Glutamatergic neuron (in vitro differentiated cells): Measurements from ENCODE around the gene PKN1. TPM values are rescaled to one million over a fixed set of nuclear protein-coding genes. Genes with fewer than 3 reads are reported as not detected.

ENCODE experiments used
- DNase-seq: peaks from one replicate; pipeline ENCODE4 v3.0.0; 2022
- H3K27ac Mint-ChIP-seq: one replicate; pipeline ENCODE4 v1.8.0; 2020; ENCODE audit warnings: mild to moderate bottlenecking, mixed read lengths, inconsistent platforms; ENCODE audit not compliant: unreplicated experiment
- H3K27me3 Mint-ChIP-seq: one replicate; pipeline ENCODE4 v1.8.0; 2020; ENCODE audit warnings: mild to moderate bottlenecking, moderate library complexity, mixed read lengths, inconsistent platforms; ENCODE audit not compliant: unreplicated experiment
- H3K36me3 Mint-ChIP-seq: one replicate; pipeline ENCODE4 v1.8.0; 2020; ENCODE audit warnings: mild to moderate bottlenecking, mixed read lengths, inconsistent platforms; ENCODE audit not compliant: unreplicated experiment
- H3K4me1 Mint-ChIP-seq: one replicate; pipeline ENCODE4 v1.8.0; 2020; ENCODE audit warnings: mild to moderate bottlenecking, low read depth, mixed read lengths, inconsistent platforms; ENCODE audit not compliant: unreplicated experiment
- H3K4me3 Mint-ChIP-seq: one replicate; pipeline ENCODE4 v1.8.0; 2020; ENCODE audit warnings: mild to moderate bottlenecking, mixed read lengths, inconsistent platforms; ENCODE audit not compliant: unreplicated experiment
- H3K9me3 Mint-ChIP-seq: one replicate; pipeline ENCODE4 v1.8.0; 2020; ENCODE audit warnings: mild to moderate bottlenecking, moderate library complexity, mixed read lengths, inconsistent platforms; ENCODE audit not compliant: unreplicated experiment
- total RNA-seq: library from RNA; stranded (reverse); fragmentation: NEBNext Ultra II Directional; extraction: Animal tissue kit (Norgen Biotek cat#: 25700); gene quantifications from one replicate; pipeline ENCODE4 v1.2.1, GENCODE V29; 2021; ENCODE audit not compliant: unreplicated experiment
- TF ChIP-seq, protein P1 (sequence below): fragments of 200-600 bp; sonication (generic); IDR thresholded peaks from one replicate; pipeline ENCODE4 v1.5.0; 2021; ENCODE audit not compliant: partially characterized antibody, unreplicated experiment

Gene PKN1
- total RNA-seq, 1 donor from 2014 or later = 117 TPM

- Mint-ChIP-seq H3K4me1 (peaks cover 11% of the 10 kb centered on the region), H3K36me3 (no peaks in the 10 kb centered on the region), H3K27me3 (peaks cover 6% of the 10 kb centered on the region), H3K4me3 (peak overlapping the region; percentile 30), H3K9me3 (peaks cover 14% of the 10 kb centered on the region), H3K27ac (peak overlapping the region; percentile 43)
- no peak for DNase-seq
- TF ChIP-seq, protein P1, sequence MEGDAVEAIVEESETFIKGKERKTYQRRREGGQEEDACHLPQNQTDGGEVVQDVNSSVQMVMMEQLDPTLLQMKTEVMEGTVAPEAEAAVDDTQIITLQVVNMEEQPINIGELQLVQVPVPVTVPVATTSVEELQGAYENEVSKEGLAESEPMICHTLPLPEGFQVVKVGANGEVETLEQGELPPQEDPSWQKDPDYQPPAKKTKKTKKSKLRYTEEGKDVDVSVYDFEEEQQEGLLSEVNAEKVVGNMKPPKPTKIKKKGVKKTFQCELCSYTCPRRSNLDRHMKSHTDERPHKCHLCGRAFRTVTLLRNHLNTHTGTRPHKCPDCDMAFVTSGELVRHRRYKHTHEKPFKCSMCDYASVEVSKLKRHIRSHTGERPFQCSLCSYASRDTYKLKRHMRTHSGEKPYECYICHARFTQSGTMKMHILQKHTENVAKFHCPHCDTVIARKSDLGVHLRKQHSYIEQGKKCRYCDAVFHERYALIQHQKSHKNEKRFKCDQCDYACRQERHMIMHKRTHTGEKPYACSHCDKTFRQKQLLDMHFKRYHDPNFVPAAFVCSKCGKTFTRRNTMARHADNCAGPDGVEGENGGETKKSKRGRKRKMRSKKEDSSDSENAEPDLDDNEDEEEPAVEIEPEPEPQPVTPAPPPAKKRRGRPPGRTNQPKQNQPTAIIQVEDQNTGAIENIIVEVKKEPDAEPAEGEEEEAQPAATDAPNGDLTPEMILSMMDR = no peak
Measured at GRCh38 chr19:14440049-14440448, 6.9 kb downstream of the PKN1 start.

DNA sequence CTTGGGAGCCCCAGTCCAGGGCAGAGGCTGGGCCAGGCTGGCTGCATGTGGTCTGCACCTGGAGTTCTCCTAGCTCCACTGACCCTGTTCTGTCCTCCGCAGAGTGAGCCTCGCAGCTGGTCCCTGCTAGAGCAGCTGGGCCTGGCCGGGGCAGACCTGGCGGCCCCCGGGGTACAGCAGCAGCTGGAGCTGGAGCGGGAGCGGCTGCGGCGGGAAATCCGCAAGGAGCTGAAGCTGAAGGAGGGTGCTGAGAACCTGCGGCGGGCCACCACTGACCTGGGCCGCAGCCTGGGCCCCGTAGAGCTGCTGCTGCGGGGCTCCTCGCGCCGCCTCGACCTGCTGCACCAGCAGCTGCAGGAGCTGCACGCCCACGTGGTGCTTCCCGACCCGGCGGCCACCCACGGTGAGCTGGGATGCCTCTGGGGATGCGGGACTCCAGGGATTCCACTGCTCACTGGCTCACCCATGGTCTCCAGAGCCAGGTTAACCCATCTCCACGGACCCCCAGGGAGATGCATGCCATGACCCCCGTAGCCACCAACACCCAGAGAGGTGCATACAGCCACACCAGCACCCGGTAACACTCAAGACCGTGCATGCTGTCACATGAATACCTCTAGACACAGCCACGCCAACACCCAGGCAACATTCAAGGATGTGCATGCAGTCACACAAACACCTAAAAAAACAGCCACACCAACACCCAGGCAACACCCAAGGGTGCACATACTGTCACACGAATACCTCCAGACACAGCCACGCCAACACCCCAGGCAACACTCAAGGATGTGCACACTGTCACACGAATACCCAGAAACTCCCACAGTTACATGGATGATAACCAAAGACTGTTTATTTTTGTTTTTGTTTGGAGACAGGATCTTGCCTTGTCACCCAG, 8.2 kb downstream of the PKN1 start:
- Mint-ChIP-seq H3K4me1 (peaks cover 11% of the 10 kb centered on the region), H3K27ac (peak overlapping the region; percentile 26), H3K9me3 (peaks cover 12% of the 10 kb centered on the region), H3K27me3 (peaks cover 6% of the 10 kb centered on the region), H3K4me3 (no peak overlapping the region), H3K36me3 (no peaks in the 10 kb centered on the region)
- peak; percentile 65 for DNase-seq
- TF ChIP-seq, protein P1 = no peak

DNA sequence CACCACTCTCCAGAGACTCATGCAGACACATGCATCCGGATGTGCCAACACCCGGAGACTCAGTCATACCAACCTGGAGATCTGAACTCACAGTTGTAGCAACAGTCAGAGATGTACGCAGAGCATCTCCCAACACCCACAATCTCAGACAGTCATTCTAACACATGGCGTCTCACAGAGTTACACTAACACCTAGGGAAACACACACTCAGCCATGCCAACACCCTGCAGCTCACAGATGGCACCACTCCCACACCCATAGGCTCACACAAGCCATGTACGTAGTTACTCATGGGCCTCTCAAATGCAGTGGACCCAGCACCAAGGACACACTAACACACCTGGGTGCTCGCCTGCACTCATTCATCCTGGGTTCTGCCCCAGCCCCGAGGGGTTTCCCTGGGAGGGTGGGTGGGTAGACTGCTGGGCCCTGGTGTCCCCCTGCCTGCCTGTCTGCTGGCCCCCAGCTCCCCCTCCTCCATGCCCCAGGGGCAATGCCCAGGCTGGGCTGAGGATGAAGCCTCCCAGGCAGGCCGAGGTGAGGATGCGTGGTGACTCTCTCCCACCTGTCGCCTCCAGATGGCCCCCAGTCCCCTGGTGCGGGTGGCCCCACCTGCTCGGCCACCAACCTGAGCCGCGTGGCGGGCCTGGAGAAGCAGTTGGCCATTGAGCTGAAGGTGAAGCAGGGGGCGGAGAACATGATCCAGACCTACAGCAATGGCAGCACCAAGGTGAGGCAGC, 10.0 kb downstream of the PKN1 start:
- Mint-ChIP-seq H3K9me3 (peaks cover 12% of the 10 kb centered on the region), H3K36me3 (no peaks in the 10 kb centered on the region), H3K27ac (no peak overlapping the region), H3K27me3 (peaks cover 6% of the 10 kb centered on the region), H3K4me1 (peaks cover 11% of the 10 kb centered on the region), H3K4me3 (no peak overlapping the region)
- TF ChIP-seq, protein P1 = no peak
- DNase-seq = no peak

DNA sequence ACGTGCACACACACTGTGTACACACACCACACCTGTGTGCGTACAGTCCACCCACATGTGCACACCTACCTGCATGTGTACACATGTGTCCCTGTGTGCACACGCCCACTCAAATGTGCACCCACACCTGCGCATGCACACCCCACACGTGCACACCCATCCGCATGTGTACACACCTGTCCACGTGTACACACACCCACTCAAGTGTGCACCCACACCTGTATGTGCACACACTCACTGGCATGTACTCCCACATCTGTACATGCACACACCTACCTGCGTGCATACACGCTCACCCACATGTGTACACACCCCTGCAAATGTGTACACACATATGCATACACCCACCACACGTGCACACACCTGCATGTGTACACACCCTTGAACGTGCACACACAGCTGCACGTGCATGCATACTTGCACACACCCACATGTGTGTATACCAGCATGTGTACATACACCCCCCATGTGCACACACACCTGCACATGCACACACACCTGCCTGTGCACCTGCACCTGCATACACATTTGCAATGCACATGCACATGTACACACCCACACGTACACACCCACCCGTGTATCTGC, 10.6 kb downstream of the PKN1 start:
- Mint-ChIP-seq H3K9me3 (peaks cover 14% of the 10 kb centered on the region), H3K4me3 (no peak overlapping the region), H3K36me3 (peaks cover 4% of the 10 kb centered on the region), H3K27me3 (peaks cover 6% of the 10 kb centered on the region), H3K27ac (no peak overlapping the region), H3K4me1 (peaks cover 11% of the 10 kb centered on the region)
- no peak for DNase-seq
- TF ChIP-seq, protein P1 = no peak
